ENCODE measurements around the gene WDR4. TPM values are rescaled to one million over a fixed set of nuclear protein-coding genes. Genes with fewer than 3 reads are reported as not detected.
A peak's percentile ranks its signal among the peaks of the same experiment; 100 is the strongest.
"Not testable (repeated sequence)": the region's sequence is repeated elsewhere in the genome, so short reads cannot be mapped to it uniquely, and the experiment has no call there.

WDR4 gene
- total RNA-seq, 6 experiments from 2014 or later, result 6.3 to 10.5 (median 8.0) TPM

- WGBS (ENCODE audit: insufficient coverage, low coverage, low lambda C conversion rate, missing lambda C conversion rate), result 89% methylated on average over 13 of the region's 29 CpGs
- DNase-seq (peak in 1 of 3 donors; percentile 51), ATAC-seq (no peak)
- Histone ChIP-seq H3K27me3 (no peaks in the 10 kb centered on the region), H3K9me3 (no peaks in the 10 kb centered on the region), H3K4me3 (no peak overlapping the region), H3K27ac (no peak overlapping the region), H3K36me3 (peaks cover 0 to 50% (median 19%) of the 10 kb centered on the region in 4 donors), H3K4me1 (peaks cover 0 to 10% (median 6%) of the 10 kb centered on the region in 4 donors)
- no peak for TF ChIP-seq CTCF (IDR thresholded peaks at IDR 0.05)
- intact Hi-C loops (cut with DNase I), result loop anchor here in 1 of 2 donors (10.0 kb wide), 1 partner anchor 65 kb away; no protein-coding TSS in a partner anchor
Measured at GRCh38 chr21:42849759-42850412, 29.5 kb downstream of the WDR4 start.

- H3K4me3 ChIP-seq, result no peak overlapping the region
- no peak overlapping the region for H3K27ac ChIP-seq
- ATAC-seq (no peak), DNase-seq (peak in 1 of 3 donors; percentile 18)
- no peaks in the 10 kb centered on the region for H3K9me3 ChIP-seq
- H3K36me3 ChIP-seq, result peaks cover 0 to 42% (median 16%) of the 10 kb centered on the region in 4 donors
- 82% methylated on average over 33 of the region's 54 CpGs for WGBS (ENCODE audit: insufficient coverage, low coverage, low lambda C conversion rate, missing lambda C conversion rate)
- H3K27me3 ChIP-seq, result no peaks in the 10 kb centered on the region
- TF ChIP-seq CTCF (IDR thresholded peaks at IDR 0.05), result no peak
- no peak for TF ChIP-seq POLR2A (IDR thresholded peaks at IDR 0.05)
- intact Hi-C loops (cut with DNase I), result no loop called here
- H3K4me1 ChIP-seq, result peaks cover 0 to 17% (median 12%) of the 10 kb centered on the region in 4 donors
Measured at GRCh38 chr21:42848932-42849758, 30.2 kb downstream of the WDR4 start.

- H3K27ac ChIP-seq; intact Hi-C loops (cut with DNase I); H3K27me3 ChIP-seq; H3K4me3 ChIP-seq; H3K9me3 ChIP-seq; ATAC-seq: not testable (repeated sequence)
- 95% methylated on average over 34 of the region's 95 CpGs for WGBS (ENCODE audit: insufficient coverage, low coverage, low lambda C conversion rate, missing lambda C conversion rate)
- DNase-seq, result peak in 1 of 3 donors; percentile 29
- H3K36me3 ChIP-seq, result peaks cover 0 to 35% (median 14%) of the 10 kb centered on the region in 4 donors
- peaks cover 0 to 19% (median 12%) of the 10 kb centered on the region in 4 donors for H3K4me1 ChIP-seq
Measured at GRCh38 chr21:42848144-42848931, 31.0 kb downstream of the WDR4 start.

GRCh38 chr21:42847726-42848125 lies 31.6 kb downstream of the WDR4 start:
- WGBS (ENCODE audit: insufficient coverage, low coverage, low lambda C conversion rate, missing lambda C conversion rate), result 97% methylated on average over 4 of the region's 4 CpGs
- peaks cover 0 to 37% (median 14%) of the 10 kb centered on the region in 4 donors for H3K36me3 ChIP-seq
- no peak overlapping the region for H3K27ac ChIP-seq
- H3K9me3 ChIP-seq, result no peaks in the 10 kb centered on the region
- intact Hi-C loops (cut with DNase I), result no loop called here
- no peak for TF ChIP-seq CTCF (IDR thresholded peaks at IDR 0.05)
- no peaks in the 10 kb centered on the region for H3K27me3 ChIP-seq
- ATAC-seq, result no peak
- H3K4me3 ChIP-seq, result no peak overlapping the region
- H3K4me1 ChIP-seq, result peaks cover 0 to 19% (median 12%) of the 10 kb centered on the region in 4 donors
- no peak for DNase-seq
